Panc1 (cell line): Measurements from ENCODE around the gene ADIPOR2. TPM values are rescaled to one million over a fixed set of nuclear protein-coding genes. Genes with fewer than 3 reads are reported as not detected.

ENCODE experiments used
- ATAC-seq: fragments of 200-7000 bp; cut with Tn5 transposase; 2 replicates; pipeline ENCODE4 v1.9.1; 2020; ENCODE audit warnings: mild to moderate bottlenecking, moderate library complexity
- BruUV-seq: library from RNA; stranded (reverse); fragments of 400-500 nt; replicated peaks from 2 replicates; lab custom pipeline; 2021; lab: Mats Ljungman, UMichigan
- CTCF ChIA-PET: fragments of 300-600 bp; sonication (Branson Sonifier 250); formaldehyde crosslinking; loops from one replicate; lab custom pipeline; 2022; ENCODE audit warnings: antibody characterized with exemption; lab: Charles Lee
- POLR2A ChIA-PET: fragments of 300-600 bp; sonication (Branson Sonifier 250); formaldehyde crosslinking; loops from one replicate; lab custom pipeline; 2022; ENCODE audit warnings: antibody characterized with exemption; lab: Charles Lee
- DNase-seq: peaks from one replicate; pipeline ENCODE4 v3.0.0-alpha.2; 2010; ENCODE audit warnings: low read depth, low spot score
- H3K27ac ChIP-seq: 2 replicates; pipeline ENCODE4 v1.5.1; 2011; ENCODE audit warnings: mild to moderate bottlenecking, low read length, inconsistent platforms
- H3K27me3 ChIP-seq: fragments of 200-500 bp; sonication (Bioruptor generic); 2 replicates; pipeline ENCODE4 v1.6.0; 2014; ENCODE audit warnings: low read length, inconsistent platforms; ENCODE audit not compliant: control insufficient read depth, insufficient read depth
- H3K36me3 ChIP-seq: fragments of 200-500 bp; sonication (Bioruptor generic); 2 replicates; pipeline ENCODE4 v1.5.1; 2014; ENCODE audit warnings: inconsistent platforms, mild to moderate bottlenecking, low read length, moderate library complexity; ENCODE audit not compliant: control insufficient read depth, insufficient read depth
- H3K4me1 ChIP-seq: 2 replicates; pipeline ENCODE4 v1.5.1; 2011; ENCODE audit warnings: inconsistent platforms, mild to moderate bottlenecking, low read length, moderate library complexity; ENCODE audit not compliant: control insufficient read depth, insufficient read depth
- H3K4me3 ChIP-seq, 2 experiments: 2 replicates each; pipeline ENCODE4 v1.5.1; 2011 to 2012; ENCODE audit warnings: low read depth in 2 of 2, low read length in 2 of 2, mild to moderate bottlenecking in 2 of 2, inconsistent platforms in 1 of 2, moderate library complexity in 1 of 2
- H3K9me3 ChIP-seq: fragments of 200-500 bp; sonication (Bioruptor generic); 2 replicates; pipeline ENCODE4 v1.5.1; 2014; ENCODE audit warnings: low read depth, mild to moderate bottlenecking, inconsistent platforms, low read length, moderate library complexity; ENCODE audit not compliant: control insufficient read depth, insufficient read depth
- POLR2AphosphoS5 ChIP-seq: IDR thresholded peaks from 2 replicates; pipeline ENCODE4 v1.6.1; 2012; ENCODE audit warnings: mild to moderate bottlenecking, low read depth, low read length, moderate library complexity
- SIN3A ChIP-seq: IDR thresholded peaks from 2 replicates; pipeline ENCODE4 v1.6.1; 2012; ENCODE audit warnings: low read depth, mild to moderate bottlenecking, low read length, moderate library complexity, borderline replicate concordance; ENCODE audit not compliant: insufficient read depth
- TCF7L2 ChIP-seq: IDR thresholded peaks from 2 replicates; pipeline ENCODE4 v1.6.1; 2011; ENCODE audit warnings: mild to moderate bottlenecking, low read depth, low read length, inconsistent platforms
- in situ Hi-C: cut with HindIII; loops from 2 replicates; pipeline ENCODE4 v1.10.0; 2016; ENCODE audit warnings: low sequenced_read_pairs, low pct_unique_long_range_greater_than_20kb
- intact Hi-C: fragments of 100-400 bp; cut with micrococcal nuclease; formaldehyde crosslinking; loops from one replicate; pipeline ENCODE4 v1.10.0; 2022; ENCODE audit not compliant: unreplicated experiment
- total RNA-seq: library from RNA; stranded (reverse); gene quantifications from one replicate; pipeline ENCODE4 v1.2.1, GENCODE V29; 2021; ENCODE audit not compliant: unreplicated experiment
- TF ChIP-seq, protein P1 (sequence below), 2 experiments: IDR thresholded peaks; 2 replicates each; pipeline ENCODE4 v1.6.1; 2011 to 2012; ENCODE audit warnings: low read depth in 2 of 2, control low read depth in 1 of 2, low read length in 1 of 2, mild to moderate bottlenecking in 1 of 2, moderate library complexity in 1 of 2; ENCODE audit not compliant: insufficient read depth in 1 of 2
- TF ChIP-seq, protein P2 (sequence below): fragments of 450-650 bp; IDR thresholded peaks from 2 replicates; pipeline ENCODE4 v1.5.1; 2017; ENCODE audit warnings: mild to moderate bottlenecking

ADIPOR2 gene
- total RNA-seq, 1 experiment from 2014 or later: 76.0 TPM

DNA sequence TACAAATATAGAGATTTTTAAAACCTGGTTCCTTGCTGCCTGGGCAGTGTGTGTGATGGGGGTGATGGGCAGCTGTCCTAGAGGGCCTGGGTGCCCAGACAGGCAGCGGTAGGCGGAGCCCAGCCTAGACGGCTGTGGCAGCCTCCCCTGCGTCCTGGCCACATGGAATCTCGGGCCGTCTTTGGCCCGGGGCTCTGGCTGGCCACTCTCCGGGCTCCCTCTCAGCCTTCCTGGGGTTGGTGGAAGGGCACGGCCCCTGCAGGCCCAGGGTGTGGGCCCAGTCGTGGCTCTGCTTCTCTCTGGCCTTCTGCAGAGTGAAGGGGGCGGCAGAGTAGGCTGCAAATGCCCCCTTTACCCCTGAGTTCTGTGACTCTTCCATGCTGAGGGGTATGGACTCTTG is 131.8 kb downstream of the ADIPOR2 start:
- in situ Hi-C loops: no loop called here
- CTCF ChIA-PET: no interaction called here
- H3K27me3 ChIP-seq: no peaks in the 10 kb centered on the region; the same call in 1 of the 2 replicates

DNA sequence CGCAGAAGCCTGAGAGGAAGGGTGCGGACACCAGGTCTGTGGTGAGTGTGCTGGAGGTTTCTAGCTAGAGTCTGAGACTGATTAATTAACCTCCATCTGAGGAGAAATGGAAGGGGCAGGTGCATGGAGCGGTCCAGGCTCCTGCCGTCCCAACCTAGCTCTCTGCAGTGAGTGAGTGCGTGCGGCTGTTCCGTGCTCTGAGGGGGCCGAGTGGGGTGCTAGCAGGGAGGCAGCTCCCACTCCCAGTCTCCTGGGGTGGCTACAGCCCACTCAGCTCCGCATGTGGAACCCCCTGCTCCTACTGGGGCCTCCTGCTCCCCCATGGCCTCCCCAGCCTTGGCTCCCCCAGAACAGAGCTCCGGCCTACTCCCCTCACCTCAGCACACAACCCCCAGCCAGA is 132.4 kb downstream of the ADIPOR2 start:
- ChIA-PET CTCF (no interaction called here), POLR2A (no interaction called here)
- intact Hi-C loops: no loop called here
- H3K4me3 ChIP-seq: no peak overlapping the region
- BruUV-seq: no TSS peak
- TF ChIP-seq, protein P1, sequence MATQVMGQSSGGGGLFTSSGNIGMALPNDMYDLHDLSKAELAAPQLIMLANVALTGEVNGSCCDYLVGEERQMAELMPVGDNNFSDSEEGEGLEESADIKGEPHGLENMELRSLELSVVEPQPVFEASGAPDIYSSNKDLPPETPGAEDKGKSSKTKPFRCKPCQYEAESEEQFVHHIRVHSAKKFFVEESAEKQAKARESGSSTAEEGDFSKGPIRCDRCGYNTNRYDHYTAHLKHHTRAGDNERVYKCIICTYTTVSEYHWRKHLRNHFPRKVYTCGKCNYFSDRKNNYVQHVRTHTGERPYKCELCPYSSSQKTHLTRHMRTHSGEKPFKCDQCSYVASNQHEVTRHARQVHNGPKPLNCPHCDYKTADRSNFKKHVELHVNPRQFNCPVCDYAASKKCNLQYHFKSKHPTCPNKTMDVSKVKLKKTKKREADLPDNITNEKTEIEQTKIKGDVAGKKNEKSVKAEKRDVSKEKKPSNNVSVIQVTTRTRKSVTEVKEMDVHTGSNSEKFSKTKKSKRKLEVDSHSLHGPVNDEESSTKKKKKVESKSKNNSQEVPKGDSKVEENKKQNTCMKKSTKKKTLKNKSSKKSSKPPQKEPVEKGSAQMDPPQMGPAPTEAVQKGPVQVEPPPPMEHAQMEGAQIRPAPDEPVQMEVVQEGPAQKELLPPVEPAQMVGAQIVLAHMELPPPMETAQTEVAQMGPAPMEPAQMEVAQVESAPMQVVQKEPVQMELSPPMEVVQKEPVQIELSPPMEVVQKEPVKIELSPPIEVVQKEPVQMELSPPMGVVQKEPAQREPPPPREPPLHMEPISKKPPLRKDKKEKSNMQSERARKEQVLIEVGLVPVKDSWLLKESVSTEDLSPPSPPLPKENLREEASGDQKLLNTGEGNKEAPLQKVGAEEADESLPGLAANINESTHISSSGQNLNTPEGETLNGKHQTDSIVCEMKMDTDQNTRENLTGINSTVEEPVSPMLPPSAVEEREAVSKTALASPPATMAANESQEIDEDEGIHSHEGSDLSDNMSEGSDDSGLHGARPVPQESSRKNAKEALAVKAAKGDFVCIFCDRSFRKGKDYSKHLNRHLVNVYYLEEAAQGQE (IDR thresholded peaks at IDR 0.05; ENCODE audit: insufficient read depth in 1 of 2, low read depth in 2 of 2, low read length in 1 of 2): no peak
- TF ChIP-seq SIN3A (no peak), POLR2AphosphoS5 (no peak), TCF7L2 (no peak)
- TF ChIP-seq, protein P2, sequence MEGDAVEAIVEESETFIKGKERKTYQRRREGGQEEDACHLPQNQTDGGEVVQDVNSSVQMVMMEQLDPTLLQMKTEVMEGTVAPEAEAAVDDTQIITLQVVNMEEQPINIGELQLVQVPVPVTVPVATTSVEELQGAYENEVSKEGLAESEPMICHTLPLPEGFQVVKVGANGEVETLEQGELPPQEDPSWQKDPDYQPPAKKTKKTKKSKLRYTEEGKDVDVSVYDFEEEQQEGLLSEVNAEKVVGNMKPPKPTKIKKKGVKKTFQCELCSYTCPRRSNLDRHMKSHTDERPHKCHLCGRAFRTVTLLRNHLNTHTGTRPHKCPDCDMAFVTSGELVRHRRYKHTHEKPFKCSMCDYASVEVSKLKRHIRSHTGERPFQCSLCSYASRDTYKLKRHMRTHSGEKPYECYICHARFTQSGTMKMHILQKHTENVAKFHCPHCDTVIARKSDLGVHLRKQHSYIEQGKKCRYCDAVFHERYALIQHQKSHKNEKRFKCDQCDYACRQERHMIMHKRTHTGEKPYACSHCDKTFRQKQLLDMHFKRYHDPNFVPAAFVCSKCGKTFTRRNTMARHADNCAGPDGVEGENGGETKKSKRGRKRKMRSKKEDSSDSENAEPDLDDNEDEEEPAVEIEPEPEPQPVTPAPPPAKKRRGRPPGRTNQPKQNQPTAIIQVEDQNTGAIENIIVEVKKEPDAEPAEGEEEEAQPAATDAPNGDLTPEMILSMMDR: no peak
- no peaks in the 10 kb centered on the region for H3K9me3 ChIP-seq
- no peaks in the 10 kb centered on the region for H3K4me1 ChIP-seq
- no peak for DNase-seq
- H3K27ac ChIP-seq: no peak overlapping the region
- ATAC-seq: no peak
- H3K36me3 ChIP-seq: no peaks in the 10 kb centered on the region
- H3K27me3 ChIP-seq: no peaks in the 10 kb centered on the region; the same call in 1 of the 2 replicates
- in situ Hi-C loops: no loop called here

More for the DNA sequence above, 131.8 kb downstream of the ADIPOR2 start:
- H3K4me1 ChIP-seq: no peaks in the 10 kb centered on the region
- no TSS peak for BruUV-seq
- no peaks in the 10 kb centered on the region for H3K9me3 ChIP-seq
- H3K4me3 ChIP-seq: no peak overlapping the region
- no peak for ATAC-seq
- TF ChIP-seq, protein P2: no peak
- POLR2A ChIA-PET: no interaction called here
- DNase-seq: no peak
- no peak overlapping the region for H3K27ac ChIP-seq
- H3K36me3 ChIP-seq: no peaks in the 10 kb centered on the region
- intact Hi-C loops: no loop called here
